D721Med (cell line): ENCODE results near the gene AGL.
"Not testable (repeated sequence)": the region's sequence is repeated elsewhere in the genome, so short reads cannot be mapped to it uniquely, and the experiment has no call there.

Experiments
- DNase-seq: peaks from one replicate; pipeline ENCODE4 v3.0.0; 2011; ENCODE audit warnings: low spot score; ENCODE audit not compliant: insufficient read length
- FAIRE-seq: peaks from 2 replicates; lab custom pipeline; 2011; peaks lifted over from hg19 to GRCh38; lab: Jason Lieb, UNC
- CTCF ChIP-seq: IDR thresholded peaks from 2 replicates; pipeline ENCODE4 v1.5.1; 2012; ENCODE audit warnings: mild to moderate bottlenecking, control low read depth; ENCODE audit not compliant: insufficient read depth; ENCODE audit errors: missing control alignments

AGL gene

GRCh38 chr1:99829269-99829668 is 20.9 kb upstream of the AGL start:
- DNase-seq (no peak), FAIRE-seq (no peak)
- no peak for TF ChIP-seq CTCF

- DNase-seq, FAIRE-seq: not testable (repeated sequence)
Observed at GRCh38 chr1:99833911-99834310, 16.2 kb upstream of the AGL start.

- FAIRE-seq: peak; percentile 11
- not testable (repeated sequence) for DNase-seq
Observed at GRCh38 chr1:99836171-99837103, 13.7 kb upstream of the AGL start.

GRCh38 chr1:99840353-99840752 is 9.8 kb upstream of the AGL start:
- DNase-seq, FAIRE-seq: not testable (repeated sequence)

- DNase-seq (no peak), FAIRE-seq (no peak)
- TF ChIP-seq CTCF: no peak
Observed at GRCh38 chr1:99843760-99844159, 6.4 kb upstream of the AGL start.

- not testable (repeated sequence) for FAIRE-seq, DNase-seq
Observed at GRCh38 chr1:99845201-99845600, 5.0 kb upstream of the AGL start.

- FAIRE-seq (peak; percentile 81), DNase-seq (no peak)
Observed at GRCh38 chr1:99849413-99849743, 783 bp upstream of the AGL start.

GRCh38 chr1:99850459-99851291 is 514 bp downstream of the AGL start:
- FAIRE-seq: no peak

More at GRCh38 chr1:99849413-99849743, 783 bp upstream of the AGL start:
- no peak for TF ChIP-seq CTCF

More at GRCh38 chr1:99850459-99851291, 514 bp downstream of the AGL start:
- TF ChIP-seq CTCF: no peak
- DNase-seq: no peak
